ENCODE data around the gene AOPEP.

Gene AOPEP

GRCh38 chr9:95008151-95008771 lies 281.8 kb downstream of the AOPEP start:
- TF ChIP-seq CTCF (IDR thresholded peaks at IDR 0.05; ENCODE audit: extremely low read depth, insufficient read depth, missing control alignments) = no peak
- DNase-seq (ENCODE audit: low spot score) = no peak
- in situ Hi-C loops (cut with MboI; ENCODE audit: low pct_unique_long_range_greater_than_20kb, low sequenced_read_pairs, unreplicated experiment) = no loop called here

- in situ Hi-C loops (cut with MboI; ENCODE audit: low pct_unique_long_range_greater_than_20kb, low sequenced_read_pairs, unreplicated experiment) = no loop called here
- no peak for TF ChIP-seq CTCF (IDR thresholded peaks at IDR 0.05; ENCODE audit: extremely low read depth, insufficient read depth, missing control alignments)
- no peak for DNase-seq (ENCODE audit: low spot score)
These were observed 283.0 kb downstream of the AOPEP start for GRCh38 chr9:95009459-95009858.

- DNase-seq (ENCODE audit: low spot score) = no peak
- in situ Hi-C loops (cut with MboI; ENCODE audit: low pct_unique_long_range_greater_than_20kb, low sequenced_read_pairs, unreplicated experiment) = no loop called here
- no peak for TF ChIP-seq CTCF (IDR thresholded peaks at IDR 0.05; ENCODE audit: extremely low read depth, insufficient read depth, missing control alignments)
These were observed 283.9 kb downstream of the AOPEP start for GRCh38 chr9:95010431-95010838.

GRCh38 chr9:95012035-95012708 lies 285.7 kb downstream of the AOPEP start:
- in situ Hi-C loops (cut with MboI; ENCODE audit: low pct_unique_long_range_greater_than_20kb, low sequenced_read_pairs, unreplicated experiment) = no loop called here
- no peak for DNase-seq (ENCODE audit: low spot score)
- TF ChIP-seq CTCF (IDR thresholded peaks at IDR 0.05; ENCODE audit: extremely low read depth, insufficient read depth, missing control alignments) = no peak

- in situ Hi-C loops (cut with MboI; ENCODE audit: low pct_unique_long_range_greater_than_20kb, low sequenced_read_pairs, unreplicated experiment) = no loop called here
- no peak for TF ChIP-seq CTCF (IDR thresholded peaks at IDR 0.05; ENCODE audit: extremely low read depth, insufficient read depth, missing control alignments)
- no peak for DNase-seq (ENCODE audit: low spot score)
These were observed 286.4 kb downstream of the AOPEP start for GRCh38 chr9:95012902-95013301.

GRCh38 chr9:95014917-95015316 lies 288.4 kb downstream of the AOPEP start:
- no peak for DNase-seq (ENCODE audit: low spot score)
- in situ Hi-C loops (cut with MboI; ENCODE audit: low pct_unique_long_range_greater_than_20kb, low sequenced_read_pairs, unreplicated experiment) = no loop called here
- no peak for TF ChIP-seq CTCF (IDR thresholded peaks at IDR 0.05; ENCODE audit: extremely low read depth, insufficient read depth, missing control alignments)

Measured in GM13977 (cell line).